Measurements from ENCODE around the gene MRAP2. TPM values are rescaled to one million over a fixed set of nuclear protein-coding genes. Genes with fewer than 3 reads are reported as not detected.
"Not testable (repeated sequence)": the region's sequence is repeated elsewhere in the genome, so short reads cannot be mapped to it uniquely, and the experiment has no call there.

The MRAP2 gene
- total RNA-seq, 1 donor from 2014 or later = 5.1 TPM

- no peaks in the 10 kb centered on the region for H3K4me1 Mint-ChIP-seq (ENCODE audit: low read depth, unreplicated experiment)
- H3K9me3 Mint-ChIP-seq (ENCODE audit: unreplicated experiment) = peaks cover 3% of the 10 kb centered on the region
- peaks cover 2% of the 10 kb centered on the region for H3K27me3 Mint-ChIP-seq (ENCODE audit: unreplicated experiment)
- no peak overlapping the region for H3K27ac Mint-ChIP-seq (ENCODE audit: unreplicated experiment)
- TF ChIP-seq, protein P1, sequence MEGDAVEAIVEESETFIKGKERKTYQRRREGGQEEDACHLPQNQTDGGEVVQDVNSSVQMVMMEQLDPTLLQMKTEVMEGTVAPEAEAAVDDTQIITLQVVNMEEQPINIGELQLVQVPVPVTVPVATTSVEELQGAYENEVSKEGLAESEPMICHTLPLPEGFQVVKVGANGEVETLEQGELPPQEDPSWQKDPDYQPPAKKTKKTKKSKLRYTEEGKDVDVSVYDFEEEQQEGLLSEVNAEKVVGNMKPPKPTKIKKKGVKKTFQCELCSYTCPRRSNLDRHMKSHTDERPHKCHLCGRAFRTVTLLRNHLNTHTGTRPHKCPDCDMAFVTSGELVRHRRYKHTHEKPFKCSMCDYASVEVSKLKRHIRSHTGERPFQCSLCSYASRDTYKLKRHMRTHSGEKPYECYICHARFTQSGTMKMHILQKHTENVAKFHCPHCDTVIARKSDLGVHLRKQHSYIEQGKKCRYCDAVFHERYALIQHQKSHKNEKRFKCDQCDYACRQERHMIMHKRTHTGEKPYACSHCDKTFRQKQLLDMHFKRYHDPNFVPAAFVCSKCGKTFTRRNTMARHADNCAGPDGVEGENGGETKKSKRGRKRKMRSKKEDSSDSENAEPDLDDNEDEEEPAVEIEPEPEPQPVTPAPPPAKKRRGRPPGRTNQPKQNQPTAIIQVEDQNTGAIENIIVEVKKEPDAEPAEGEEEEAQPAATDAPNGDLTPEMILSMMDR (IDR thresholded peaks at IDR 0.05; ENCODE audit: partially characterized antibody, unreplicated experiment) = no peak
- no peak overlapping the region for H3K4me3 Mint-ChIP-seq (ENCODE audit: unreplicated experiment)
- peaks cover 16% of the 10 kb centered on the region for H3K36me3 Mint-ChIP-seq (ENCODE audit: unreplicated experiment)
- no peak for DNase-seq
These were observed 84.6 kb downstream of the MRAP2 start for GRCh38 chr6:84118191-84118590.

GRCh38 chr6:84119277-84119676 is 85.7 kb downstream of the MRAP2 start:
- peaks cover 2% of the 10 kb centered on the region for H3K27me3 Mint-ChIP-seq (ENCODE audit: unreplicated experiment)
- no peak overlapping the region for H3K27ac Mint-ChIP-seq (ENCODE audit: unreplicated experiment)
- TF ChIP-seq, protein P1 (IDR thresholded peaks at IDR 0.05; ENCODE audit: partially characterized antibody, unreplicated experiment) = no peak
- DNase-seq = no peak
- peaks cover 3% of the 10 kb centered on the region for H3K9me3 Mint-ChIP-seq (ENCODE audit: unreplicated experiment)
- no peak overlapping the region for H3K4me3 Mint-ChIP-seq (ENCODE audit: unreplicated experiment)
- H3K4me1 Mint-ChIP-seq (ENCODE audit: low read depth, unreplicated experiment) = no peaks in the 10 kb centered on the region
- peaks cover 20% of the 10 kb centered on the region for H3K36me3 Mint-ChIP-seq (ENCODE audit: unreplicated experiment)

- H3K27ac Mint-ChIP-seq (ENCODE audit: unreplicated experiment) = no peak overlapping the region
These were observed 89.6 kb downstream of the MRAP2 start for GRCh38 chr6:84123186-84123585.

DNA sequence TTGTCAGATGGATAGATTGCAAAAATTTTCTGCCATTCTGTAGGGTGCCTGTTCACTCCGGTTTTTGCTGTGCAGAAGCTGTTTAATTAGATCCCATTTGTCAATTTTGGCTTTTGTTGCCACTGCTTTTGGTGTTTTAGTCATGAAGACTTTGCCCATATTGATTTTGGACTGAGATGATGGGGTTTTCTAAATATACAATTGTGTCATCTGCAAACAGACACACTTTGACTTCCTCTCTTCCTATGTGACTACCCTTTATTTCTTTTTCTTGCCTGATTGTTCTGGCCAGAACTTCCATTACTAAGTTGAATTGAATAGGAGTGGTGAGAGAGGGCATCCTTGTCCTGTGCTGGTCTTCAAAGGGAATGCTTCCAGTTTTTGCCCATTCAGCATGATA is 96.0 kb downstream of the MRAP2 start:
- not testable (repeated sequence) for H3K4me1 Mint-ChIP-seq (ENCODE audit: low read depth, unreplicated experiment); DNase-seq; H3K27me3 Mint-ChIP-seq (ENCODE audit: unreplicated experiment); H3K4me3 Mint-ChIP-seq (ENCODE audit: unreplicated experiment); H3K9me3 Mint-ChIP-seq (ENCODE audit: unreplicated experiment); H3K27ac Mint-ChIP-seq (ENCODE audit: unreplicated experiment)
- peaks cover 19% of the 10 kb centered on the region for H3K36me3 Mint-ChIP-seq (ENCODE audit: unreplicated experiment)

More at GRCh38 chr6:84123186-84123585, 89.6 kb downstream of the MRAP2 start:
- no peaks in the 10 kb centered on the region for H3K4me1 Mint-ChIP-seq (ENCODE audit: low read depth, unreplicated experiment)
- H3K4me3 Mint-ChIP-seq (ENCODE audit: unreplicated experiment) = no peak overlapping the region
- DNase-seq = no peak
- TF ChIP-seq, protein P1 (IDR thresholded peaks at IDR 0.05; ENCODE audit: partially characterized antibody, unreplicated experiment) = no peak
- H3K27me3 Mint-ChIP-seq (ENCODE audit: unreplicated experiment) = no peaks in the 10 kb centered on the region
- no peaks in the 10 kb centered on the region for H3K9me3 Mint-ChIP-seq (ENCODE audit: unreplicated experiment)
- peaks cover 6% of the 10 kb centered on the region for H3K36me3 Mint-ChIP-seq (ENCODE audit: unreplicated experiment)

GRCh38 chr6:84133385-84133784 is 99.8 kb downstream of the MRAP2 start:
- not testable (repeated sequence) for H3K4me1 Mint-ChIP-seq (ENCODE audit: low read depth, unreplicated experiment); H3K4me3 Mint-ChIP-seq (ENCODE audit: unreplicated experiment); H3K27me3 Mint-ChIP-seq (ENCODE audit: unreplicated experiment); H3K27ac Mint-ChIP-seq (ENCODE audit: unreplicated experiment); H3K9me3 Mint-ChIP-seq (ENCODE audit: unreplicated experiment); DNase-seq
- peaks cover 19% of the 10 kb centered on the region for H3K36me3 Mint-ChIP-seq (ENCODE audit: unreplicated experiment)

DNA sequence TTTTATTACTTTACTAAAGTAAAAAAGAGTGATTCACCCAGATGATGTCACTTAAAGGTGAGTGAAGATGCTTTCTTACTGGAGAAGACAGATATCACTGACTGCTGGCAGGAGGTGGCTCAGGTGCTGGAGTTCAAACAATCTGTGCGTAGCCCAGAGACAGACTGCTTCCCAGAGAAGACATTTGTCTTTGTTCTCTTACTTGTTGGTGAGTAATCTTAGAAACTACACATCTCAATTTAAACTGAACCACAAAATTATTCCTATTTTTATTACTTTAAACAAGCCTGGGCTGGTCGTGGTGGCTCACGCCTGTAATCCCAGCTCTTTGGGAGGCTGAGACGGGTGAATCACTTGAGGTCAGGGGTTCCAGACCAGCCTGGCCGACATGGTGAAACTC is 101.7 kb downstream of the MRAP2 start:
- no peaks in the 10 kb centered on the region for H3K4me1 Mint-ChIP-seq (ENCODE audit: low read depth, unreplicated experiment)
- peaks cover 6% of the 10 kb centered on the region for H3K9me3 Mint-ChIP-seq (ENCODE audit: unreplicated experiment)
- no peak overlapping the region for H3K27ac Mint-ChIP-seq (ENCODE audit: unreplicated experiment)
- peaks cover 19% of the 10 kb centered on the region for H3K36me3 Mint-ChIP-seq (ENCODE audit: unreplicated experiment)
- no peak for DNase-seq
- H3K27me3 Mint-ChIP-seq (ENCODE audit: unreplicated experiment) = peaks cover 2% of the 10 kb centered on the region
- TF ChIP-seq, protein P1 (IDR thresholded peaks at IDR 0.05; ENCODE audit: partially characterized antibody, unreplicated experiment) = no peak
- no peak overlapping the region for H3K4me3 Mint-ChIP-seq (ENCODE audit: unreplicated experiment)

All from glutamatergic neuron (in vitro differentiated cells).